IPS-NIHi7 (cell line): Measurements from ENCODE around the gene ITGA5.

Source experiments
- DNase-seq: peaks from one replicate; pipeline ENCODE4 v3.0.0; 2012; ENCODE audit warnings: mixed read lengths; ENCODE audit errors: extremely low spot score

Gene ITGA5

DNA sequence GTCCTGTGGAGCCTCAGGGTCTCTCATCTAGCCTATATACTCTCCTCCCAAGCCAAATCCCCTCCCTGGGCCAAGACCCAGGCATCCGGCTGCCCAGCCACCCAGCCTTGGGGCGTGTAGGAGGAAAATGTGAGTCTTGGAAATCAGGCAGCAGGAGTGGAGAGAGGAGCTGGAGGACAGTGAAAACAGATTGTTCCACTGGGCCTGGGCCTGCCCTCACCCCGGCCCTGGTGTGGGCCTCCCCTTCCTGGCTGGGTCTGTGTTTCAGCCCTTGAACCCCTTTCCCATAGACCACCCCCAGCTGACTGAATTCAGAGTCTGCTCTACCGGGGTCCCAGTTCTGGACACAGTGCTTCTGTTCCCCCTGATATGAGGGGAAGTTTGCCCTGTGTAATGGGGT is 6.7 kb downstream of the ITGA5 start:
- no peak for DNase-seq

DNA sequence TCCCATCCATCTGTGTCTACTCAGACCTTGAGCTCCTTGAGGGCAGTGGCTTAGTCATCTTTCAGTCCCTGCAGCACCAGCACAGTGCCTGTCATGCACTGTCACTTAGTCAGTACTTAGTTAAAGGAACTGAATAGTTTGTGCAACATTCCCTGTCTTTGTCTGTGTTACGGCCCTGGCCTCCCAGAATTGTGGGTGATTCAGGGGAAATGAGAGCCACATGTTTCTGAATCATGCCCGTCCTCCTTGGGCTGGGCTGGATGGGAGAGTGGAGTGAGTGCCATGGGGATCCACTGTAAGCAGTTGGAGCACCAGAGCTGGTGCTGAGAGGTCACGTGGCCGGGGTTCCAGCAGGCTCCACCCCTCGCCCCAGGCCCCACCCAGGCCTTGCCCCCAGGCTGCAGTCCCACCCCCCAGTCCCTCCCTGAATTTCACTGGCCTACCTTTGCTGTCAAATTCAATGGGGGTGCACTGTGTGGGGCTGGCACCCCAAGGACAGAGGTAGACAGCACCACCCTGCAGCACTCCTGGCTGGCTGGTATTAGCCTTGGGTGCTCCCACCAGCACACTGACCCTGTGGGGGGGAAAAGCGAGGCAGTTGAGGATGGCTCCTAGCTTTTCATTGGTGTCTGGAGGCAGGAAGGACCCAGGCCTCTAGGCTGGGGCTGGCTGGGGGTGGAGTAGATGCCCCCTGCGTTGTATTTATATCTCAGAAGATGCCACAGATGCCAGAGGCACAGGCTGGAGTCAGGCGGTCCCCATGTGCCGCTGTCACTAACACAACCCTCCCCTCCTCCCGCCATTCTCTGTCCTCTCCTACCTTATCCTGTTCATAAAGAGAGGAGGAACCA is 7.5 kb downstream of the ITGA5 start:
- peak; percentile 72 for DNase-seq

DNA sequence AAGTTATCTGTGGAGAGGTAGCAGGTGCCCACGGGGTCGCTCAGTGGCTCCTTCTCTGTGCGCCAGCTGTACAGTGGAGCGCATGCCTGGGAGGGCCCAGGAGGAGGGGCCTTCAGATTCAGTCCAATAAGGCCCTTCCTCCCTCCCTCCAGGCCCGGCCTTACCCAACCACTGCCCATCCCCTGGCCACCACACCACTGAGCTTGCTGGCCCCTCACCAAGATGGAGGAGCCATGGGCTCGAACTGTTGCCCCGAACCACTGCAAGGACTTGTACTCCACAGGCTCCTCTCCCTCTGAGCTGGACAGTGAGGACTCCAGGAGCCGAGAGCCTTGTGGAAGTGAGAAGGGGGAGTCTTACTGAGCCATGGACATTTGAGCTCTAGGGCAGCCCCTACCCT is 9.8 kb downstream of the ITGA5 start:
- no peak for DNase-seq

DNA sequence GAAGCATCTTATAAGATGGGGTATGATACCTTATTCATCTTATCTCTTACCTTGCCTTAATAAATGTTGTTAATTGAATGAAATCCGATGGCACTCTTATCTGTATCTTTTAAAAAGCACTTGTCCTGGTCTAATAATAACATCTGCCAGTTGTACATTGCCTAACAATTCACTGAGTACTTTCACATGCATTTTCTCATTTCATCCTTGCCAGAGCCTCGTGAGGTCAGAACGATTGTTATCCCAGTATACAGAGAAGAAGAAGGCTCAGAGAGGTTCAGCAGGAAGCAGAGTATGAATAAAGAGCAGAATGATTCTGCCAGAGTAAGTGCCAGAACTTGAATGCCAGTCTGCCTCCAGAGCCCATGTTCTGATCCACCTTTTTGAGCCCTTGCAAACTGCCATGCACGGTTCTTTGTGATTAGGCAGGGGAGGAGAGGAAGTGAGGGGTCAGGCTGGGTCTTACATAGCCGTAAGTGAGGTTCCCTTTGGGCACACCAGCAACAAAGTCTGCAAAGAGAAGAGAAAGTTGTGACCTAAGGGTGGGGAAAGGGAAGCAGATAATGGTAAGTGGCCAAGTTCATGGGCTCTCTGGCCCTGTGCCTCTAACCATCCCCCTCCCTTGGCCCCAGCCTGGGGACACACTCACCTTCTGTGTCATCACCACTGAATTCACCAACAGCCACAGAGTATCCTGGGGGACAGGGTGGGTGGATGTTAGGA is 11.7 kb downstream of the ITGA5 start:
- DNase-seq = no peak

DNA sequence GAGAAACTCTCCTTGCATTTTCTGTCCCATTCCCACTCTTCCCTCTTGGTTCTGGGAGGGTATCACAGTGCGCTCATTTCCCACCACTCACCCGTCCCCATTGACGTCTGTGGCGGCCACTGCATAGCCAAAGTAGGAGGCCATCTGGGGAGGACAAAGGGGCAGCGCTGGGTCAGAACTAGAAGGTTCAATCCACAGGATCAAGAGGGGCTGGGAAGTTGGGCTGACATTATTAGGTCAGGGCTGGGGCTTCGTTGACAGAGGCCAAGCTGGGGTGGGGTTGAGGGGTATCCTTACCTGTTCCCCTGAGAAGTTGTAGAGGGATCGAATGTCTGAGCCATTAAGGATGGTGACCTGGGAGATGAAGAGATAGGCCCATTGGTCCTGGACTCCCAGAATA is 13.5 kb downstream of the ITGA5 start:
- no peak for DNase-seq

DNA sequence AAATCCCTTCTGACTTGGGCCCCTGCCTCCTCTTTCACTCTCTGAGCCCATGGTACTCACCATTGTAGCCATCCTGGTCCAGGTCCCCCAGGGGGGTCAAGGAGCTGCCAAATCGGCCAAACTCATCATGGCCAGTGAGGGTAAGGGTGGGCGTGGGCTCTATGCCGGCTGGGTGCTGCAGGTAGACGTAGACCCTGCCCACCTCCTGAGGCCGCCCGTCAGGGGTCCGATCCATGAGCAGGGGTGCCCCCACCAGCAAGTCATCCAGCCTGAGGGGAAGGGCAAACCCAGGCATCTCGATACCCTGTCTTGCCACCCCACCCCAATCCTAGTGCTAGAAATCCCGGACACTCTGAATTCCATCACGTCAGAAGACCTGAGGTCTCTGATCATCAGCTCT is 14.0 kb downstream of the ITGA5 start:
- no peak for DNase-seq

DNA sequence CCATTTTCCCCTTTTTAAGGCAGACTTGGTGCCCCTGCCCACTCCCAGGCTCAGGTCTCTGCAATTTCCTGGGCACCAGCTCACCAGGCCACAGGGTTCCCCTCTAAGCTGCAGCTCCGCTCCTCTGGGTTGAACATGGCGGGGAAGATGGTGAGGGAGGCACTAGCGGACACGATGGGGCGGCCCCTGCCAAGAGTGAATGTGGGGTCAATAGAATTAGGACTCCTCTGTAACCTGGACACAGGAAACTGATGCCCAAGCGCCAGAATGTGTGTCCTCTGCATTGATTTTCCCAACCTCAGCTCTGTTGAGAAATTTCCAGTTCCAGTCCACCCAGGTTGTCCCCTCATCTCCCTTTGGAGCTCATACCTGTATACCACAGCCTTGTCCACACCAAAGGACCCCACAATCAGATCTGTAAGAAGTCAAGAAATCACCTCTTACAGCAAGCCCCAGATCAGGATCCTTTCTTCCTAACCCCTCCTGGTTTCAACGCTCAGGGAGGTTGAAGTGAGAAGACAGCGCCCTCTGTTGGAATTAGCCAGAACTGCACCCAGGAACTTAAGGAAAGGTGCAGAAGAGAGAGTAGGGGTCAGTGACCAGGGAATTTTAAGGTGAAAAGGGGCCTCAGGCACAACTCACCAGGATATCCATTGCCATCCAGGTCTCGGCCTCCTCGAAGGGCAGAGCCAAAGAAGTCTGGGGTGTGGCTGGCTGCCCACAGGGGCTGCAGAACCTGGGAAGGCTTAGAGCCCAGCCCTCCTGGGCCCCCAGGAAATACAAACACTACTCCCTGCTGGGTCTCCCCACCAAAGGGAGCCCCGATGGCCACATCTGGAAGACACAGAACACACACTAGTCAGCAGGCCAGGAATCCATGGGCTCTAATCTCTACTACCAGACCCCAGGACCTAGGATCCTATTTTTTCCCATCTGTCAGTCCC is 14.7 kb downstream of the ITGA5 start:
- peak; percentile 81 for DNase-seq

DNA sequence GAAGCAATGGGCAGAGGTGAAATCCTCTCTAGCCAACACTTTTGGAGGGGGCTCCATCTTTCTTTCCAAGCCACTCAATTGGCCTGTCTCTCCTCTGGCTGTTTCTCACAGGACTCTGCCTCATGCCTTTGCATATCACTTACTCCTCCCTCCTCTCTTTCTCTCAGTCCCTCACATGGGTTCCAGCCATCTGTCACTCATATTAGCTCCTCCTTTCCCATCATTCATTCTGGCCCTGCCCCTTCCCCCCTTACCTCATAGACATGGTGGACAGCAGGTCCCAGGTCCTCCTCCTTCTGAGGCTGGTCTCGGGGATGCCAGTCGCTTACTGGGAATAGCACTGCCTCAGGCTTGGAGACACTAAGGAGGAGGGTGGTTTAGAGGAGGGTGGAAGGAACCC is 17.9 kb downstream of the ITGA5 start:
- DNase-seq = no peak

DNA sequence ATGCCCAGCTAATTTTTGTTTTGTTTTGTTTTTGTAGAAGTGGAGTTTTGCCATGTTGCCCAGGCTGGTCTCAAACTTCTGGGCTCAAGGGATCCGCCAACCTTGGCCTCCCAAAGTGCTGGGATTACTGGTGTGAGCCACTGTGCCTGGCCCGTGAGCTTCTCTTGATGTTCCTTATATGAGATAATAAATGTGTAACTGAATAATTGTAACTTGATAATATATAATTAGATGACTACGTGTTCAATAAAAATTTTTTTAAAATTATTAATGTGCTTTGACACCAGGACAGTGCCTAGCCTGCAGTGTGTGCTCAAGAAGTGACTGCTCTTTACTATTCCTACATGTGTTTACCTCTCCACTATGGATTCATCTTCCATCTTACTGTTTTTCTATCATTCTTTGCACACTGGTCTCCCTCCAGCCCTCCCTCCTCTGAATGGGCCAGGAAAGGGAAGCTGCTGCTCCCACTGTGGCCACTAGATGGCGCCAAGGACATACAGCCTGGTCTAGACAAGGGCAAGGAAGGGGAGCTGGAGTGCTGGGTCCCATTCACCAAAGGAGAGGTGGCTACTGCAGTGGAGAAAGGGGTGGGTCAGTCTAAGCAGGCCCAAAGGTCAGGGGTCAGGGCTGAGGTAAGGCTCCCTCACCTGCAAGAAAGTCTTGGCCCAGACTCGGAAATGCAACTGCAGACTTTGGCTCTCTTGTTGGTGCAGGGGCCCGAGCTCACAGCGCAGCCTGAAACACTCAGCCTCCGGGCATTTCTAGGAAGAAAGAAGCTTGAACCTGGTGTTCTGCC is 19.9 kb downstream of the ITGA5 start:
- peak; percentile 92 for DNase-seq

DNA sequence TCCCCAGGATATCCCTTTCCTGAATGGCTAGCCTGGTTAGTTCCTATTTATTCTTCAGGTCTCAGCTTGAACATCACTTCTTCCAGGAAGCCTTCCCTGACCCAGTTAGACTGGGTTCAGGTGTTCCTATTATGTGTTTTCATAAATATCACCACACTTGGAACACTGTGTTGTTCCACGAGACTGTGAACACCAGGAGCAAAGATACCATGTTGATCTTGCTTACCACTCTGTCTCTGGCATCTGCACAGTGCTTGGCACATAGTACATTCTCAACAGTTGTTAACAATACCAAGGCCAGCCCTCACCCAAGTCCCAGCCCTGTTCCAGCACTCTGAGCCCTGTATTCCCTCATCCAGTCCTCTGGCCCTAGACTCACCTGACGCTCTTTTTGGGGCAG is 20.8 kb downstream of the ITGA5 start:
- DNase-seq = no peak

DNA sequence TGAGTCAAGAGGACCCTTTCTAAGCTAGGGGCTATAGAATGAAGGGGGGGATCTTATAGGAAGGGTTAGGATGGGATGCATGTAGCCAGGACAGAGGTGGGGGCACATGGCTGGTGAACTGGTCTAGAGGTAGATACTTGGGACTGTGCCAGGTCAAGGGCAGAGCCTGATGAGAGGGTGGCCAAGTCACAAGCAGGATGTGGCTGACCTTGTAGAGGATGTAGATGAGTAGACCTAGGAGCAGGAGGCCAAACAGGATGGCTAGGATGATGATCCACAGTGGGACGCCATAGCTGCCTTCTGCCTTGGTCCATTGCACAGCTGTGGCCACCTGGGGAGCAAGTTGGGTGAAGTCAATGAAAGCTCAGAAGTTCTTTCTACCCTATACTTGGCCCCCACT is 21.9 kb downstream of the ITGA5 start:
- DNase-seq = no peak

DNA sequence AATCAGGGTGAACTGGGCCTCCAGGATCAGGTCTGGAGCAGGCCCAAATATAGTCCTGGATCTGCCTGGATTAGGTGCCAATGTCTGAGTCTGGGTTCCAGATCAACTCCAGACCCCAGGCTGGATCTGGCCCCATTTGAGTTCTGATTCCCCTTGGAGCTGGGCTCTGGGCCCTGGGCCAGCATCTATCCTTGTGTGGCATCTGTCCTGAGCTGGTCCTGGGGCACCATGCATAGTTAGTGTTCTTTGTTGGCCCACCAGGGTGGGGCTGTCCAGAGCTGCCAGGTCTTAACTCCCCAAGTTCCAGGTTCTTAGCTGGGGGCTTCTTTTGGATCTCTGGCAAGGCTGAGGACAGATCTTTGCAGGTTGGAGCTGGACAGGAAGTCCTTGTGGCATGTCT is 23.5 kb downstream of the ITGA5 start:
- DNase-seq = no peak

DNA sequence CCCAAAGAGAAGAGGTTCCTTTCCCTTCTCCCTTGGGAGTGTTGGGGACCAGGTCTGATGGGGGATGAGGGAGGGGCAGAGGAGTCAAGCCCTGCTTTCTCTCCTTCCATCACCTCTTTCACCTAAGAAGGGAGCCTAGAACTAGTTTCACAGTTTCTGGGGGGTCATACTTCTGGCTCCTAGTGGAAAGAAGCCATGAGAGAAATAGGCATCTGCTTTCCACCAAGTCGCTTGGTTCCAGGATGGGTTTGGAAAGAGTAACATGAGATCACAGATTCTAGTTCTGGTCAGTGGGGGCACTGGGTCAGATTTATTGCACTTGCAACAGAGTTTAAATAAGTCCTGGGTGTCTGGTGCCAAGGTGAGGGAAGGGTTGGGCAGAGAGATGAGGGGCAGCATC is 24.1 kb downstream of the ITGA5 start:
- no peak for DNase-seq

DNA sequence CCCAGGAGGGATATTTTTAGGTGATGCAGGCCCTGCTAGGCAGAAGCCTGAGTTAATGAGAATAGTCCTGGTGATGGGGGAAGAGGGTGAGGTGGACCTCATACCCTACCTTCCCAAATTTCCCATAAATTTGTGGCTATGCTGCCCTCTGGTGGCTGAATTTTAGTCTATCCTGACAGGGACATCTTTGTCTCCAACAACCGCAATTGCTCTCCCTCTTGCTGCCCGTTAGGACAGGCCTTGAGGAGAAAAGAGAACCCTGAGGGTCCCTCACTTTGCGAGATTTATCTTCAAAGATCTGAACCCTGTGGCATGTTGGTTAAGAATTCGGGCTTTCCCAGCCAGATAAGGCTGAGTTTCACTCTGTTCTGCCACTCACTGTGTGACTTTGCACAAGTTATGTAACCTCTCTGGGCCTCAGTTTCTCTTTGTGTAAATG is 24.8 kb downstream of the ITGA5 start:
- DNase-seq = peak; percentile 58

DNA sequence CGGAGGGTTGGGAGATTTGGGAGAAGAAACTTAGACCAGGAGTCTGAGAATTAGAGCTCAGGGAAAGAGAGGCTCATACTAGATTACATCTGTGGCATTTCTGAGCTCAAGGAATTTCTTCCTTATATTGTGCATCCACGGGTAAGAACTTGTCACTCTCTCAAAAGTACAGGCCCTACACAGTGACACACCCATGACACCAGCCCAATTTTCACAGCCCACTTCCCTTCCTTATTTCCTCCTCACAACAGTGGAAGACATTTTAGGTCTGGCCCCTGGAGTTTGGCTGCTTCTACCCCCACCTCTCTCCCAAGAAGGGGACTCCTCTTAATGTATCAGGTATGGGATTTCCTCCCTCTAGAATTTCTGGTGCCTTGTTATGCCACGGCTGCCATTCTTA is 25.3 kb downstream of the ITGA5 start:
- DNase-seq = no peak

DNA sequence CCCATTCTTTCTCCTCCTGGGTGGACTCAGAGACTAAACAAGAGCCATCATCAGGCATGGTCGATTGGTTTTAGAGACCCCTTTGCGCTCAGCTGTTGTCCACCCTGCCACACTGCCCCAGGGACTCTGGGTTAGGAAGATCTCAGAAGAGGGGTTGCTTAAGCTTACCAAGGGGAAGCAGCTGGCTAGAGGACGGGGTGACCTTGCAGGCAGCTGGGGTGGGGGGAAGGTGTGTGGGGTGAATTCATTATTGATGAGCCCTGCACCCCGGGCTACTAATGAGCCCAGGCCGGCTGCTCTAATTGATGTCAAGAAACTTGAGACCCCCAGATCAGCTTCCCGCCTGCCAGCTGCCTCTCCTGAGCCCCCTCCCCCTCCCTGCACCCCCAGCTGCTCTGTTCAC is 25.9 kb downstream of the ITGA5 start:
- DNase-seq = no peak

DNA sequence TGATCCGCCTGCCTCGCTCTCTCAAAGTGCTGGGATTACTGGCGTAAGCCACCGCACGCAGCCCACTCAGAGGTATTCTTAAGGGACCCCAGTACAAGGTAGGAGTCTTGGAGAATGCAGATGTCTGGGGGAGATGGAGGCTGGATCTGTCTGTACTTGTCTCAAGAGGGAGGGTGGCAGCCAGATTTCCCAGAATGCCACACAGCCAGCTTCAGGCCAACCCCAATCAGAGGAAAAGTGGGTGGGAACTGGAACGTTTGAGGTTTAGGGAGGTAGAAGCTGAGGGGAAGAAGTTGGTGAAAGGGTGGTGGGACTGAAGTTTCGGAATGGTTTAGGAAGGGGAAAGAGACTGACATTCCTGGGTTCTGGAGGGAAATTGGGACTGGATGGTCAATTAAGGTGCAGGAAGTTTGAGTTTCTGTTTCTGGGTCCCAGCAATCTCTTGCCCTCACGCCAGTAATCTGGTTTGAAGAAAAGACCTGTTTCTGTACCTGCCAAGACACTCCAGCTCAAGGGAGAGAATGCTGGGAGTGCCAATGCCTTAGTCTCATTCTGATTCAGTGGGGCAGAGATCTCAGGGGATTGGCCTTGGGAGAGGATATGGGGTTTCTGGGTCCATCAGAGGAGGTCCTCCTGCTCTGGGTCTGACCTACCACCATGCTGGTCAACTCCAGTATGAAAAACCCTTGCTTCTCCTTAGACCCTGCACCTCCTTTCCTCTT is 26.4 kb downstream of the ITGA5 start:
- no peak for DNase-seq

DNA sequence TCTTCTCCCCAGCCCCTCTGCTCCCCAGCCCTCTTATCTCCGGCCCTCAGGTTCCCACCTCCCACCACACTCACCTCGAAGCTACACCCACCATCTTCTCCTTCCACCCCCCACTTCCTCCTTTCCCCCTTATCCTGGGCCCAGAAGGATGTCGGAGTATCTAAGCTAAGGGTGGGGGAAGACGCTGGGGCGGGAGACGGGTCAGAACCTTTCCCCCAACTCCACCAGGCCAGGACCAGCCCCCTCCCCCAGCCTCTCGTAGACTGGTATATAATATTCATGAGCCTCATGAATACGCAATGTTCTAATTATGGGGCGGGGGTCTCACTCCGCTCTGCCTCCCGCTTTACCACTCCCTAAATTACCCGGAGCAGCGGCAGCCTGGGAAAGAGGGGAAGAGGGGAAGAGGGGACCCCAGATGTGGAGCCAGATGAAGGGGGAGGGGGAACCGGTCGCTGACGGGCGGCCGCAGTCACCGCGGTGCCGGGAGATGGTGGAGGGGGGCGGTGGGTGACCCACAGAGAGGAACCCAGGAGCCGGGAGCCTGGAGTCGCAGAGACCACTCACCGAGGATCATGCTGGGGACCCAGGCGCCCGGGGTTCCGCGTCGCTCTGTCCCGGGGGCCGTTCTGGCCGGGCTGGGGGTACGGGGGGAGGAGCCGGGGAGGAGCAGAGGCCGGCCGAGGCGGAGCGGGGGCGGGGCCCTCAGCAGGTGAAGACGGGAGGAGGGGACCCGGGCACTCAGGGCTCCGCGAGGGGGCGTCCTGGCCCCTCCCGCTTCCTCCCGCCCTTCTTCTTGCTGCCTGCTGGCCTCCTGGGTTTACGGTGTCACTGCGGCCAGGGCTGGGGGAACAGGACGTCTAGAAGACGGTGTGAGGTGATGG is 28.2 kb downstream of the ITGA5 start:
- DNase-seq = peak; percentile 90

DNA sequence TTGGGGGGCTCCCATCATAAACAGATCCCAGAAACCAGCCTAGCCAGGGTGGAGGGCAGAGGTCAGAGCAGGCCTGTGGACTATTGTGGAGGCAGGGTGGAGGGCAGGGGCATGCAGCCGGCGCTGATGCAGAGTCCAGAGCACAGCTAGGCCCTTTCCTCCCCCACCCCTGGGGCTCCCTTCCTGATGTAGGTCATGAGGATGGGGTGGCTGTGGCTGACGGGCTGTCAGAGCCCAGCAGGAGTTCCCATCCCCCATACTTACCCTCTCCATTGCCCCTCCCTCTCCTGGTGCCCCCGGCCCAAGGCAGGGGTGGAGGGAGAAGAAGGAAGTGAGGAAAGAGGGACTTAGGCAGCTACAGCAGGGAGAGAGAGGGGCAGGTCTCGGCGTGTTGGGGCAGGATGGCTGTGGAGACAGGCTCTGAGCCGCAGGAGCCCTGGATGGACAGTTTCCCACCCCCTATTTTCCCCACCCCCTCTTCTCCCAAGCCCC is 28.8 kb downstream of the ITGA5 start:
- DNase-seq = no peak
